HG03460 (cell line): ENCODE measurements around the gene TUBGCP3.

ENCODE experiments used
- ATAC-seq: cut with Tn5 transposase; IDR thresholded peaks from one replicate; pipeline ENCODE4 v1.9.1; 2021; ENCODE audit not compliant: unreplicated experiment

The TUBGCP3 gene

GRCh38 chr13:112444416-112445399, 143.2 kb downstream of the TUBGCP3 start:
- no peak for ATAC-seq

DNA sequence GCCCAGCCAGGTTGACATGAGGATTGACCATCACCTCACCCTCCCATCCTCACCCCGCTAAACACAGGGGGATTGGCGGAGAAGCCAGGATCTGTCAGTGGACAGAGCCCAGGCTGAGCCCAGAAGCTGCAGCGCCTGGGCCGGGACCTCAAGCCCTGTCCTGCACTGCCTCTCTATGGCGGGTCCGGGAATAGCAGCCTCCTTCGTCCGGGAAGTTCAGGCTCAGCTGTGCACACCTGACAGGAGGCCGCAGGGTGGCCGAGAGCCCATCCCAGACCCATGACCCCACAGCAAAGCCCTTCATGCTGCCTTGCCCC, 144.0 kb downstream of the TUBGCP3 start:
- ATAC-seq = peak; percentile 79

- ATAC-seq = no peak
These were observed 144.6 kb downstream of the TUBGCP3 start for GRCh38 chr13:112443191-112443994.

- ATAC-seq = no peak
These were observed 145.4 kb downstream of the TUBGCP3 start for GRCh38 chr13:112442483-112443090.

DNA sequence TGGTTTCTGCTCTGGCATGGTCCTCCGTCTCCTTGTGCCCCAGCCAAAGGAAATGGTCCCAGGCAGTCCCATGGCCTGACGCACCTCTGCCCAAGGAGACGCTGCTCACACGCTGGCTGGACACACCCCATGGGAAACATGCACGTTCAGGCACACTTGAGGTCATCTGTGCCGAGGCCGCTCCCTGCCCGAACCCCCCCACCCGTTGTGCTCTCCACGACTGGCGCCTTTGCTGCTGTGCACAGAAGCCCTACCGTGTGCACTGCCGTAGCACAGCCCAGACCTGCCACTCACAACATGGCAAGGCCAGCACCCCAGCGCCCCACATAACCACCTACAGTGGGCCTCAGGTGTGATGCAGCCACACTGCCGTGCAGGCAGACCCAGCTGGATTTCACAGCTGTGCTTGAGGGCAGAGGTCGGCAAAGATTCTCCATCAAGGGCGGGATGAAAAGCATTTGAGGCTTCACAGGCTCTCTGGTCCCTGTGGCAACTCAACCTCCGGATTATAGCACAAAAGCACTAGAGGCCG, 146.1 kb downstream of the TUBGCP3 start:
- ATAC-seq = no peak

GRCh38 chr13:112441226-112441625, 146.7 kb downstream of the TUBGCP3 start:
- ATAC-seq = no peak

GRCh38 chr13:112438515-112438914, 149.4 kb downstream of the TUBGCP3 start:
- ATAC-seq = no peak

GRCh38 chr13:112438094-112438493, 149.9 kb downstream of the TUBGCP3 start:
- no peak for ATAC-seq

DNA sequence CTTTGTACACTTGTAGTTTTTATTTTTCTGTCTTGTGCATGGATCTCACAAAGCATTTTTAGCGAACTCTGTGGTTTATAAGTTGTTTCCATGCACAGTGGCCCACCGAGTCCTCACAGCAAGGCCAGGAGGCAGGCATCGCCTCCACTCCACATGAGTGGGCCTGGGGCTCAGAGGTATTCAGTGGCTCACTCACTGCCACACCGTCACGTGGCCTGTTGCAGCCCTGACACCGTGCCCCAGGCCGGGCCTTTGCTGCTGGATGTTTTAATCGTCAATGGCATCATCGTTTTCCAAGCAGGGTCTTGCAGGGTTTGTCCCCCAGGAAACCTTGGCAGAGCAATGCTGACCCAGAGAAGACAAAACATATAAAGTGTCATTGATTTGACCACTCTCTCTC, 152.0 kb downstream of the TUBGCP3 start:
- no peak for ATAC-seq
